OCI-LY1 (cell line): Measurements from ENCODE around the gene CHTF18.

Experiments
- CTCF ChIP-seq: fragments of 200-600 bp; sonication (generic), shearing (Covaris generic); IDR thresholded peaks from 2 replicates; pipeline ENCODE4 v1.5.1; 2017; ENCODE audit warnings: mild to moderate bottlenecking, antibody characterized with exemption, low read length, moderate library complexity, mixed read lengths
- EZH2 ChIP-seq: fragments of 200-600 bp; sonication (generic), shearing (Covaris generic); IDR thresholded peaks from 2 replicates; pipeline ENCODE4 v1.8.0; 2017; ENCODE audit warnings: borderline replicate concordance, mixed run types, mild to moderate bottlenecking, antibody characterized with exemption, low read length, moderate library complexity, mixed read lengths

DNA sequence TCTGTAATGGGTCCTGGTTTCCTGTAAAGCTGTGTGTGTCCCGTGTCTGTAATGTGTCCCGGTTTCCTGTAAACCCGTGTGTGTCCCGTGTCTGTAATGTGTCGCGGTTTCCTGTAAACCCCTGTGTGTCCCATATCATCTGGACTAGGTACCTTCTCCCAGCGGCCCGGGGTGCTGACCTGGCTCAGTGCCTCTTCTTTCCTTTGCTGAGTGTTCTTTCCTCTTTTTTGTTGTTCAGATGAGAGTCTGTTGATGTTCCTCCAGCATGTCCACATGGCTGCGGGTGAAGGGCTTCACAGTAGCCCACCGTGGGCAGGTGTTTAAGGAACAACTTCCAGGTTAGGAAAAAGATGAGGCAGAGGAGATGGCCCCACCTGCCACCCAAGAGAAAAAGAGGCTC is 58.7 kb downstream of the CHTF18 start:
- TF ChIP-seq CTCF = no peak
- no peak for TF ChIP-seq EZH2
